HEK293T (cell line): ENCODE results near the gene NAP1L4.

Source experiments
- CTBP1 ChIP-seq: fragments of 450-650 bp; IDR thresholded peaks from 2 replicates; pipeline ENCODE4 v1.6.1; 2016; ENCODE audit warnings: borderline replicate concordance
- FOXK2 ChIP-seq: fragments of 450-650 bp; IDR thresholded peaks from 2 replicates; pipeline ENCODE4 v1.6.1; 2016; ENCODE audit warnings: mild to moderate bottlenecking
- FOXM1 ChIP-seq: fragments of 450-650 bp; IDR thresholded peaks from 2 replicates; pipeline ENCODE4 v1.6.1; 2017; ENCODE audit warnings: mild to moderate bottlenecking, borderline replicate concordance
- LEF1 ChIP-seq: fragments of 450-650 bp; IDR thresholded peaks from 2 replicates; pipeline ENCODE4 v1.6.1; 2017; ENCODE audit warnings: mild to moderate bottlenecking, borderline replicate concordance
- SP1 ChIP-seq: fragments of 450-650 bp; IDR thresholded peaks from 2 replicates; pipeline ENCODE4 v1.6.1; 2017
- TARDBP ChIP-seq: fragments of 450-650 bp; IDR thresholded peaks from 2 replicates; pipeline ENCODE4 v1.6.1; 2016

DNA sequence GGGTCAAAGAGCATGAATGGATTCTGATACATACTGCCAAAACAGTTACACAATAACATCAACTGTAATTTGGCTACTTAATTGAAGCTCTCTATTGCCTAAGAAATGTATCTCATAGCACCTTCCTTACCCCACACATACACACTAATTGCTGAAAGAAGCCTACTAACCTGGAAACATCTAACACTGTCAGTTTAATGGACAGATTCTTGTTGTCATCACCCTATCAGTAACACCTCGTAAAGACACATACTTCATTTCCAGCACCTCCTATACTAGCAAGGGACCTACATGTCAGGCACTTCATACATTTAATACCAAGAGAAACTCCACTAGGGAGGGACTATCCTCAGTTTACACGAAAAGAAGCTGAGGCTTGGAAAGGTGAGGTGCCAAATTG is 9.9 kb downstream of the NAP1L4 start:
- TF ChIP-seq SP1, result no peak
- no peak for TF ChIP-seq FOXM1
- TF ChIP-seq CTBP1, result no peak
- no peak for TF ChIP-seq TARDBP
- TF ChIP-seq FOXK2, result no peak
- TF ChIP-seq LEF1, result no peak
